Neural progenitor cell (in vitro differentiated cells): ENCODE results near the gene RALGAPA2. TPM values are rescaled to one million over a fixed set of nuclear protein-coding genes. Genes with fewer than 3 reads are reported as not detected.

Source experiments
- DNase-seq: peaks from one replicate; pipeline ENCODE4 v3.0.0-alpha.2; 2016; ENCODE audit warnings: low spot score
- H2AFZ ChIP-seq: fragments of 200-600 bp; sonication (generic); replicated peaks from 2 replicates; pipeline ENCODE4 v1.6.1; 2016; ENCODE audit warnings: antibody characterized with exemption
- H3F3A ChIP-seq: fragments of 200-600 bp; sonication (generic); 2 replicates; pipeline ENCODE4 v1.6.1; 2016; ENCODE audit warnings: antibody characterized with exemption, low read depth
- H3K27ac ChIP-seq: fragments of 200-600 bp; sonication (generic); 2 replicates; pipeline ENCODE4 v1.5.1; 2016; ENCODE audit warnings: mild to moderate bottlenecking
- H3K27me3 ChIP-seq: fragments of 200-600 bp; sonication (generic); 2 replicates; pipeline ENCODE4 v1.6.1; 2016; ENCODE audit warnings: mild to moderate bottlenecking, moderate library complexity
- H3K36me3 ChIP-seq: fragments of 200-600 bp; sonication (generic); 2 replicates; pipeline ENCODE4 v1.5.1; 2016
- H3K4me1 ChIP-seq: fragments of 200-600 bp; sonication (generic); 2 replicates; pipeline ENCODE4 v1.6.1; 2016; ENCODE audit warnings: mixed run types
- H3K4me2 ChIP-seq: fragments of 200-600 bp; sonication (generic); 2 replicates; pipeline ENCODE4 v1.6.1; 2016
- H3K4me3 ChIP-seq: fragments of 200-600 bp; sonication (generic); 2 replicates; pipeline ENCODE4 v1.5.1; 2016
- H3K79me2 ChIP-seq: fragments of 200-600 bp; sonication (generic); 2 replicates; pipeline ENCODE4 v1.6.1; 2016; ENCODE audit warnings: low read depth
- H3K9ac ChIP-seq: fragments of 200-600 bp; sonication (generic); 2 replicates; pipeline ENCODE4 v1.6.1; 2016
- H3K9me3 ChIP-seq: fragments of 200-600 bp; sonication (generic); 2 replicates; pipeline ENCODE4 v1.5.1; 2016; ENCODE audit warnings: low read depth
- H4K20me1 ChIP-seq: fragments of 200-600 bp; sonication (generic); 2 replicates; pipeline ENCODE4 v1.6.1; 2016; ENCODE audit warnings: low read depth
- H3K27ac Mint-ChIP-seq: 3 replicates; pipeline ENCODE4 v1.8.0; 2021; ENCODE audit warnings: mixed read lengths
- H3K27me3 Mint-ChIP-seq: 2 replicates; pipeline ENCODE4 v1.8.0; 2022; ENCODE audit warnings: low read depth, mild to moderate bottlenecking, inconsistent platforms, moderate library complexity, mixed read lengths; ENCODE audit not compliant: insufficient read depth
- H3K36me3 Mint-ChIP-seq: 3 replicates; pipeline ENCODE4 v1.8.0; 2021; ENCODE audit warnings: mixed read lengths
- H3K4me1 Mint-ChIP-seq: 3 replicates; pipeline ENCODE4 v1.8.0; 2021; ENCODE audit warnings: mixed read lengths
- H3K4me3 Mint-ChIP-seq: 3 replicates; pipeline ENCODE4 v1.8.0; 2021; ENCODE audit warnings: mild to moderate bottlenecking, moderate library complexity, mixed read lengths
- H3K9me3 Mint-ChIP-seq: 3 replicates; pipeline ENCODE4 v1.8.0; 2020; ENCODE audit warnings: mixed read lengths
- CTCF ChIP-seq: fragments of 200-600 bp; sonication (generic); IDR thresholded peaks from 2 replicates; pipeline ENCODE4 v1.5.1; 2017; ENCODE audit warnings: antibody characterized with exemption, mild to moderate bottlenecking
- EZH2 ChIP-seq: fragments of 200-600 bp; sonication (generic); IDR thresholded peaks from 2 replicates; pipeline ENCODE4 v1.6.1; 2017; ENCODE audit warnings: antibody characterized with exemption, mild to moderate bottlenecking, moderate library complexity
- EZH2phosphoT487 ChIP-seq: fragments of 200-600 bp; sonication (generic); IDR thresholded peaks from 2 replicates; pipeline ENCODE4 v1.6.1; 2017; ENCODE audit warnings: antibody characterized with exemption
- total RNA-seq: library from RNA; depleted of rRNA; stranded (reverse); fragments of >200 nt; gene quantifications from 2 replicates; pipeline ENCODE4 v1.2.3, GENCODE V29; 2015; ENCODE audit warnings: low replicate concordance

Gene RALGAPA2
- total RNA-seq, 1 donor from 2014 or later: 25.9 TPM

GRCh38 chr20:20450521-20450920 lies 261.9 kb downstream of the RALGAPA2 start:
- Histone ChIP-seq H4K20me1 (peaks cover 4% of the 10 kb centered on the region), H3F3A (peaks cover 15% of the 10 kb centered on the region), H3K27ac (no peak overlapping the region), H3K4me1 (peaks cover 43% of the 10 kb centered on the region), H3K27me3 (peaks cover 11% of the 10 kb centered on the region), H3K4me3 (no peak overlapping the region), H2AFZ (no peak overlapping the region), H3K36me3 (no peaks in the 10 kb centered on the region), H3K79me2 (no peaks in the 10 kb centered on the region), H3K9me3 (no peaks in the 10 kb centered on the region), H3K4me2 (no peak overlapping the region), H3K9ac (no peak overlapping the region)
- Mint-ChIP-seq H3K4me3 (no peak overlapping the region), H3K27ac (no peak overlapping the region), H3K4me1 (peaks cover 56% of the 10 kb centered on the region), H3K27me3 (peaks cover 8% of the 10 kb centered on the region), H3K36me3 (peaks cover 2% of the 10 kb centered on the region), H3K9me3 (no peaks in the 10 kb centered on the region)
- no peak for DNase-seq
- TF ChIP-seq EZH2: no peak
- no peak for TF ChIP-seq EZH2phosphoT487

GRCh38 chr20:20448881-20449280 lies 263.6 kb downstream of the RALGAPA2 start:
- no peaks in the 10 kb centered on the region for H3K36me3 ChIP-seq
- H3K36me3 Mint-ChIP-seq: no peaks in the 10 kb centered on the region
- peaks cover 41% of the 10 kb centered on the region for H3K4me1 Mint-ChIP-seq
- no peak overlapping the region for H3K4me2 ChIP-seq
- no peak overlapping the region for H3K4me3 ChIP-seq
- no peak overlapping the region for H3K9ac ChIP-seq
- no peaks in the 10 kb centered on the region for H3K9me3 ChIP-seq
- DNase-seq: no peak
- no peaks in the 10 kb centered on the region for H3K79me2 ChIP-seq
- H2AFZ ChIP-seq: no peak overlapping the region
- TF ChIP-seq EZH2 (no peak), EZH2phosphoT487 (no peak), CTCF (no peak)
- H3K27me3 Mint-ChIP-seq: peaks cover 7% of the 10 kb centered on the region
- no peak overlapping the region for H3K4me3 Mint-ChIP-seq
- peaks cover 4% of the 10 kb centered on the region for H4K20me1 ChIP-seq
- no peak overlapping the region for H3K27ac Mint-ChIP-seq
- H3K9me3 Mint-ChIP-seq: no peaks in the 10 kb centered on the region
- no peak overlapping the region for H3K27ac ChIP-seq
- peaks cover 43% of the 10 kb centered on the region for H3K4me1 ChIP-seq
- H3K27me3 ChIP-seq: peaks cover 11% of the 10 kb centered on the region
- H3F3A ChIP-seq: peaks cover 12% of the 10 kb centered on the region

GRCh38 chr20:20447196-20447595 lies 265.2 kb downstream of the RALGAPA2 start:
- H3K4me1 Mint-ChIP-seq: peaks cover 24% of the 10 kb centered on the region
- H3K4me3 Mint-ChIP-seq: no peak overlapping the region
- peaks cover 8% of the 10 kb centered on the region for H3K27me3 Mint-ChIP-seq
- H3K27me3 ChIP-seq: peaks cover 11% of the 10 kb centered on the region
- H4K20me1 ChIP-seq: peaks cover 2% of the 10 kb centered on the region
- no peak overlapping the region for H2AFZ ChIP-seq
- DNase-seq: no peak
- no peak overlapping the region for H3K9ac ChIP-seq
- H3K9me3 ChIP-seq: no peaks in the 10 kb centered on the region
- no peaks in the 10 kb centered on the region for H3K9me3 Mint-ChIP-seq
- H3K79me2 ChIP-seq: no peaks in the 10 kb centered on the region
- no peaks in the 10 kb centered on the region for H3K36me3 ChIP-seq
- TF ChIP-seq EZH2 (no peak), CTCF (no peak), EZH2phosphoT487 (no peak)
- H3K4me2 ChIP-seq: no peak overlapping the region
- no peak overlapping the region for H3K27ac ChIP-seq
- no peaks in the 10 kb centered on the region for H3K36me3 Mint-ChIP-seq
- no peak overlapping the region for H3K4me3 ChIP-seq
- peaks cover 33% of the 10 kb centered on the region for H3K4me1 ChIP-seq
- H3F3A ChIP-seq: peaks cover 2% of the 10 kb centered on the region
- no peak overlapping the region for H3K27ac Mint-ChIP-seq

GRCh38 chr20:20446425-20447015 lies 265.9 kb downstream of the RALGAPA2 start:
- no peaks in the 10 kb centered on the region for H3K9me3 ChIP-seq
- Mint-ChIP-seq H3K4me1 (peaks cover 21% of the 10 kb centered on the region), H3K4me3 (no peak overlapping the region), H3K36me3 (no peaks in the 10 kb centered on the region), H3K27me3 (peaks cover 8% of the 10 kb centered on the region), H3K27ac (no peak overlapping the region), H3K9me3 (no peaks in the 10 kb centered on the region)
- no peaks in the 10 kb centered on the region for H4K20me1 ChIP-seq
- H3K27ac ChIP-seq: no peak overlapping the region
- H3K4me1 ChIP-seq: peaks cover 31% of the 10 kb centered on the region
- H2AFZ ChIP-seq: no peak overlapping the region
- H3K4me3 ChIP-seq: no peak overlapping the region
- H3K27me3 ChIP-seq: peaks cover 5% of the 10 kb centered on the region
- no peak for DNase-seq
- no peaks in the 10 kb centered on the region for H3K79me2 ChIP-seq
- H3K36me3 ChIP-seq: no peaks in the 10 kb centered on the region
- TF ChIP-seq EZH2: no peak
- TF ChIP-seq EZH2phosphoT487: no peak
- TF ChIP-seq CTCF: no peak
- H3K9ac ChIP-seq: no peak overlapping the region
- H3F3A ChIP-seq: no peaks in the 10 kb centered on the region
- no peak overlapping the region for H3K4me2 ChIP-seq
